ENCODE data around the gene COMTD1. TPM values are rescaled to one million over a fixed set of nuclear protein-coding genes. Genes with fewer than 3 reads are reported as not detected.
A peak's percentile ranks its signal among the peaks of the same experiment; 100 is the strongest.

The COMTD1 gene
- total and polyA plus RNA-seq, 2 of the 13 experiments (the other 11 are each of a cell fraction or from before 2014, with no cell fraction given) = 11.8 to 18.4 TPM

- TF ChIP-seq ZNF547 (CRISPR knock-in tag; IDR thresholded peaks at IDR 0.05) (no peak; the same call in 1 of the 2 replicates), IRF9 (CRISPR knock-in tag; IDR thresholded peaks at IDR 0.05; ENCODE audit: borderline replicate concordance) (peak; percentile 96), GATAD2A (CRISPR knock-in tag; IDR thresholded peaks at IDR 0.05) (0 out of 2 replicates have a peak, but pooled peaks have one; percentile 13), ARID4A (CRISPR knock-in tag; IDR thresholded peaks at IDR 0.05; ENCODE audit: borderline replicate concordance) (peak; percentile 95; the same call in 1 of the 2 replicates), ZFP37 (CRISPR knock-in tag; IDR thresholded peaks at IDR 0.05; ENCODE audit: borderline replicate concordance) (no peak), ZBTB49 (CRISPR knock-in tag; IDR thresholded peaks at IDR 0.05; ENCODE audit: borderline replicate concordance) (no peak), TEF (CRISPR knock-in tag; IDR thresholded peaks at IDR 0.05) (no peak), CBX2 (IDR thresholded peaks at IDR 0.05; ENCODE audit: low read depth, low read length) (no peak), CBX2 (CRISPR knock-in tag; IDR thresholded peaks at IDR 0.05; ENCODE audit: low read depth) (no peak), ATF7 (IDR thresholded peaks at IDR 0.05) (no peak), ATF7 (CRISPR knock-in tag; IDR thresholded peaks at IDR 0.05) (peak; percentile 59; the same call in 1 of the 2 replicates)
- TF ChIP-seq, protein P1, sequence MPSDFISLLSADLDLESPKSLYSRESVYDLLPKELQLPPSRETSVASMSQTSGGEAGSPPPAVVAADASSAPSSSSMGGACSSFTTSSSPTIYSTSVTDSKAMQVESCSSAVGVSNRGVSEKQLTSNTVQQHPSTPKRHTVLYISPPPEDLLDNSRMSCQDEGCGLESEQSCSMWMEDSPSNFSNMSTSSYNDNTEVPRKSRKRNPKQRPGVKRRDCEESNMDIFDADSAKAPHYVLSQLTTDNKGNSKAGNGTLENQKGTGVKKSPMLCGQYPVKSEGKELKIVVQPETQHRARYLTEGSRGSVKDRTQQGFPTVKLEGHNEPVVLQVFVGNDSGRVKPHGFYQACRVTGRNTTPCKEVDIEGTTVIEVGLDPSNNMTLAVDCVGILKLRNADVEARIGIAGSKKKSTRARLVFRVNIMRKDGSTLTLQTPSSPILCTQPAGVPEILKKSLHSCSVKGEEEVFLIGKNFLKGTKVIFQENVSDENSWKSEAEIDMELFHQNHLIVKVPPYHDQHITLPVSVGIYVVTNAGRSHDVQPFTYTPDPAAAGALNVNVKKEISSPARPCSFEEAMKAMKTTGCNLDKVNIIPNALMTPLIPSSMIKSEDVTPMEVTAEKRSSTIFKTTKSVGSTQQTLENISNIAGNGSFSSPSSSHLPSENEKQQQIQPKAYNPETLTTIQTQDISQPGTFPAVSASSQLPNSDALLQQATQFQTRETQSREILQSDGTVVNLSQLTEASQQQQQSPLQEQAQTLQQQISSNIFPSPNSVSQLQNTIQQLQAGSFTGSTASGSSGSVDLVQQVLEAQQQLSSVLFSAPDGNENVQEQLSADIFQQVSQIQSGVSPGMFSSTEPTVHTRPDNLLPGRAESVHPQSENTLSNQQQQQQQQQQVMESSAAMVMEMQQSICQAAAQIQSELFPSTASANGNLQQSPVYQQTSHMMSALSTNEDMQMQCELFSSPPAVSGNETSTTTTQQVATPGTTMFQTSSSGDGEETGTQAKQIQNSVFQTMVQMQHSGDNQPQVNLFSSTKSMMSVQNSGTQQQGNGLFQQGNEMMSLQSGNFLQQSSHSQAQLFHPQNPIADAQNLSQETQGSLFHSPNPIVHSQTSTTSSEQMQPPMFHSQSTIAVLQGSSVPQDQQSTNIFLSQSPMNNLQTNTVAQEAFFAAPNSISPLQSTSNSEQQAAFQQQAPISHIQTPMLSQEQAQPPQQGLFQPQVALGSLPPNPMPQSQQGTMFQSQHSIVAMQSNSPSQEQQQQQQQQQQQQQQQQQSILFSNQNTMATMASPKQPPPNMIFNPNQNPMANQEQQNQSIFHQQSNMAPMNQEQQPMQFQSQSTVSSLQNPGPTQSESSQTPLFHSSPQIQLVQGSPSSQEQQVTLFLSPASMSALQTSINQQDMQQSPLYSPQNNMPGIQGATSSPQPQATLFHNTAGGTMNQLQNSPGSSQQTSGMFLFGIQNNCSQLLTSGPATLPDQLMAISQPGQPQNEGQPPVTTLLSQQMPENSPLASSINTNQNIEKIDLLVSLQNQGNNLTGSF (CRISPR knock-in tag; IDR thresholded peaks at IDR 0.05) = peak; percentile 39; the same call in 1 of the 2 replicates
- TF ChIP-seq, protein P2, sequence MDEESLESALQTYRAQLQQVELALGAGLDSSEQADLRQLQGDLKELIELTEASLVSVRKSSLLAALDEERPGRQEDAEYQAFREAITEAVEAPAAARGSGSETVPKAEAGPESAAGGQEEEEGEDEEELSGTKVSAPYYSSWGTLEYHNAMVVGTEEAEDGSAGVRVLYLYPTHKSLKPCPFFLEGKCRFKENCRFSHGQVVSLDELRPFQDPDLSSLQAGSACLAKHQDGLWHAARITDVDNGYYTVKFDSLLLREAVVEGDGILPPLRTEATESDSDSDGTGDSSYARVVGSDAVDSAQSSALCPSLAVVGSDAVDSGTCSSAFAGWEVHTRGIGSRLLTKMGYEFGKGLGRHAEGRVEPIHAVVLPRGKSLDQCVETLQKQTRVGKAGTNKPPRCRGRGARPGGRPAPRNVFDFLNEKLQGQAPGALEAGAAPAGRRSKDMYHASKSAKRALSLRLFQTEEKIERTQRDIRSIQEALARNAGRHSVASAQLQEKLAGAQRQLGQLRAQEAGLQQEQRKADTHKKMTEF (CRISPR knock-in tag; IDR thresholded peaks at IDR 0.05) = peak; percentile 72
Measured at GRCh38 chr10:75210282-75211006, 25.3 kb downstream of the COMTD1 start, which contains the start of gene VDAC2 (continued).
